ENCODE measurements around the gene PTPRG. TPM values are rescaled to one million over a fixed set of nuclear protein-coding genes. Genes with fewer than 3 reads are reported as not detected.

PTPRG gene
- total and polyA plus RNA-seq, 10 of the 15 experiments (the other 5 are each of a cell fraction or from before 2014, with no cell fraction given) = 0.29 to 20.7 (median 1.4) TPM

- POLR2A ChIA-PET = interaction anchor here (0.6 kb wide), 1 partner anchor 611 kb away, joined by 3 read pairs; no protein-coding TSS in a partner anchor
These were observed 637.8 kb downstream of the PTPRG start for GRCh38 chr3:62199126-62199525.

More at GRCh38 chr3:62199126-62199525, 637.8 kb downstream of the PTPRG start:
- ChIA-PET SMC1A (ENCODE audit: uncharacterized antibody, unreplicated experiment) (interaction anchor here (0.8 to 2.1 kb wide), 8 partner anchors 9 to 970 kb away, joined by 3 to 6 read pairs (median 4); no protein-coding TSS in a partner anchor), CTCF (interaction anchor here (0.9 to 4.7 kb wide), 11 partner anchors 10 to 361 kb away, joined by 3 to 41 read pairs (median 5); no protein-coding TSS in a partner anchor), RAD21 (ENCODE audit: unreplicated experiment) (interaction anchor here (1.0 to 1.4 kb wide), 3 partner anchors 11 to 341 kb away, joined by 3 to 6 read pairs (median 4); no protein-coding TSS in a partner anchor)
- no peak for FAIRE-seq
- Histone ChIP-seq H3K79me2 (ENCODE audit: control insufficient read depth, insufficient read depth, low read length) (no peaks in the 10 kb centered on the region), H3K9ac (ENCODE audit: control insufficient read depth, insufficient read depth, low read length) (no peak overlapping the region), H3K27ac (ENCODE audit: control insufficient read depth, insufficient read depth) (no peak overlapping the region), H4K20me1 (ENCODE audit: control insufficient read depth, insufficient read depth) (no peaks in the 10 kb centered on the region), H3K4me2 (ENCODE audit: control insufficient read depth, insufficient read depth) (no peak overlapping the region), H3K9me3 (replicated peaks; ENCODE audit: control insufficient read depth, insufficient read depth, low read length) (no peaks in the 10 kb centered on the region), H3K36me3 (ENCODE audit: control insufficient read depth in 2 of 2, insufficient read depth in 2 of 2, low read length in 1 of 2) (no peaks in the 10 kb centered on the region), H2AFZ (ENCODE audit: control insufficient read depth, low read depth, low read length) (no peak overlapping the region), H3K27me3 (replicated peaks in 1 of 2; ENCODE audit: control insufficient read depth in 2 of 2, insufficient read depth in 2 of 2, low read length in 1 of 2) (no peaks in the 10 kb centered on the region), H3K4me3 (no peak overlapping the region), H3K4me1 (ENCODE audit: control insufficient read depth, insufficient read depth, low read length) (no peaks in the 10 kb centered on the region)
- no TSS peak for BruUV-seq (replicated peaks)
- no peak for ATAC-seq
- 17% methylated on average over 3 of the region's 3 CpGs for WGBS (ENCODE audit: insufficient coverage, insufficient replicate concordance, low lambda C conversion rate, missing lambda C conversion rate)
- DNase-seq (ENCODE audit: low read depth, low spot score) = no peak
- TF ChIP-seq POLR2AphosphoS2 (IDR thresholded peaks at IDR 0.05; ENCODE audit: low read depth, low read length) = no peak
- no peak for TF ChIP-seq BHLHE40 (IDR thresholded peaks at IDR 0.05; ENCODE audit: borderline replicate concordance in 1 of 2, low read depth in 2 of 2, low read length in 1 of 2)
- no peak for TF ChIP-seq ASH2L (IDR thresholded peaks at IDR 0.05; ENCODE audit: borderline replicate concordance, low read depth)
- TF ChIP-seq ATF3 (IDR thresholded peaks at IDR 0.05; ENCODE audit: borderline replicate concordance, extremely low read depth, low read depth, low read length) = no peak
- no peak for TF ChIP-seq ATF7 (IDR thresholded peaks at IDR 0.05; ENCODE audit: low read depth)
- TF ChIP-seq SMAD1 (IDR thresholded peaks at IDR 0.05; ENCODE audit: low read depth, partially characterized antibody) = no peak
- TF ChIP-seq BRCA1 (IDR thresholded peaks at IDR 0.05; ENCODE audit: low read depth, low read length) = no peak
- TF ChIP-seq, protein P1, sequence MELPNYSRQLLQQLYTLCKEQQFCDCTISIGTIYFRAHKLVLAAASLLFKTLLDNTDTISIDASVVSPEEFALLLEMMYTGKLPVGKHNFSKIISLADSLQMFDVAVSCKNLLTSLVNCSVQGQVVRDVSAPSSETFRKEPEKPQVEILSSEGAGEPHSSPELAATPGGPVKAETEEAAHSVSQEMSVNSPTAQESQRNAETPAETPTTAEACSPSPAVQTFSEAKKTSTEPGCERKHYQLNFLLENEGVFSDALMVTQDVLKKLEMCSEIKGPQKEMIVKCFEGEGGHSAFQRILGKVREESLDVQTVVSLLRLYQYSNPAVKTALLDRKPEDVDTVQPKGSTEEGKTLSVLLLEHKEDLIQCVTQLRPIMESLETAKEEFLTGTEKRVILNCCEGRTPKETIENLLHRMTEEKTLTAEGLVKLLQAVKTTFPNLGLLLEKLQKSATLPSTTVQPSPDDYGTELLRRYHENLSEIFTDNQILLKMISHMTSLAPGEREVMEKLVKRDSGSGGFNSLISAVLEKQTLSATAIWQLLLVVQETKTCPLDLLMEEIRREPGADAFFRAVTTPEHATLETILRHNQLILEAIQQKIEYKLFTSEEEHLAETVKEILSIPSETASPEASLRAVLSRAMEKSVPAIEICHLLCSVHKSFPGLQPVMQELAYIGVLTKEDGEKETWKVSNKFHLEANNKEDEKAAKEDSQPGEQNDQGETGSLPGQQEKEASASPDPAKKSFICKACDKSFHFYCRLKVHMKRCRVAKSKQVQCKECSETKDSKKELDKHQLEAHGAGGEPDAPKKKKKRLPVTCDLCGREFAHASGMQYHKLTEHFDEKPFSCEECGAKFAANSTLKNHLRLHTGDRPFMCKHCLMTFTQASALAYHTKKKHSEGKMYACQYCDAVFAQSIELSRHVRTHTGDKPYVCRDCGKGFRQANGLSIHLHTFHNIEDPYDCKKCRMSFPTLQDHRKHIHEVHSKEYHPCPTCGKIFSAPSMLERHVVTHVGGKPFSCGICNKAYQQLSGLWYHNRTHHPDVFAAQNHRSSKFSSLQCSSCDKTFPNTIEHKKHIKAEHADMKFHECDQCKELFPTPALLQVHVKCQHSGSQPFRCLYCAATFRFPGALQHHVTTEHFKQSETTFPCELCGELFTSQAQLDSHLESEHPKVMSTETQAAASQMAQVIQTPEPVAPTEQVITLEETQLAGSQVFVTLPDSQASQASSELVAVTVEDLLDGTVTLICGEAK (IDR thresholded peaks at IDR 0.05; ENCODE audit: borderline replicate concordance) = no peak
- no peak for TF ChIP-seq NRF1 (conservative IDR thresholded peaks at IDR 0.05; ENCODE audit: low read depth, low read length)
- TF ChIP-seq NFYB (IDR thresholded peaks at IDR 0.05; ENCODE audit: insufficient read depth, low read depth, low read length) = no peak
- TF ChIP-seq STAT1 (conservative IDR thresholded peaks at IDR 0.05) = no peak
- TF ChIP-seq SKIL (IDR thresholded peaks at IDR 0.05; ENCODE audit: low read depth, poor library complexity, severe bottlenecking) = no peak
- no peak for TF ChIP-seq CREB1 (IDR thresholded peaks at IDR 0.05; ENCODE audit: low read depth)
- no peak for TF ChIP-seq SMARCA5 (IDR thresholded peaks at IDR 0.05)
- TF ChIP-seq MYC (IDR thresholded peaks at IDR 0.05; ENCODE audit: insufficient read depth, insufficient read length, insufficient replicate concordance, low read length, severe bottlenecking) = no peak
- intact Hi-C loops (cut with micrococcal nuclease; ENCODE audit: unreplicated experiment) (loop anchor here (10.0 kb wide), 1 partner anchor 814 kb away; no protein-coding TSS in a partner anchor), in situ Hi-C loops (cut with MboI) (no loop called here)
